GM21447 (cell line): ENCODE measurements around the gene PNMA6F.
"Not testable (repeated sequence)": the region's sequence is repeated elsewhere in the genome, so short reads cannot be mapped to it uniquely, and the experiment has no call there.

Source experiments
- ATAC-seq: cut with Tn5 transposase; IDR thresholded peaks from one replicate; pipeline ENCODE4 v1.9.1; 2021; ENCODE audit not compliant: unreplicated experiment

PNMA6F gene

DNA sequence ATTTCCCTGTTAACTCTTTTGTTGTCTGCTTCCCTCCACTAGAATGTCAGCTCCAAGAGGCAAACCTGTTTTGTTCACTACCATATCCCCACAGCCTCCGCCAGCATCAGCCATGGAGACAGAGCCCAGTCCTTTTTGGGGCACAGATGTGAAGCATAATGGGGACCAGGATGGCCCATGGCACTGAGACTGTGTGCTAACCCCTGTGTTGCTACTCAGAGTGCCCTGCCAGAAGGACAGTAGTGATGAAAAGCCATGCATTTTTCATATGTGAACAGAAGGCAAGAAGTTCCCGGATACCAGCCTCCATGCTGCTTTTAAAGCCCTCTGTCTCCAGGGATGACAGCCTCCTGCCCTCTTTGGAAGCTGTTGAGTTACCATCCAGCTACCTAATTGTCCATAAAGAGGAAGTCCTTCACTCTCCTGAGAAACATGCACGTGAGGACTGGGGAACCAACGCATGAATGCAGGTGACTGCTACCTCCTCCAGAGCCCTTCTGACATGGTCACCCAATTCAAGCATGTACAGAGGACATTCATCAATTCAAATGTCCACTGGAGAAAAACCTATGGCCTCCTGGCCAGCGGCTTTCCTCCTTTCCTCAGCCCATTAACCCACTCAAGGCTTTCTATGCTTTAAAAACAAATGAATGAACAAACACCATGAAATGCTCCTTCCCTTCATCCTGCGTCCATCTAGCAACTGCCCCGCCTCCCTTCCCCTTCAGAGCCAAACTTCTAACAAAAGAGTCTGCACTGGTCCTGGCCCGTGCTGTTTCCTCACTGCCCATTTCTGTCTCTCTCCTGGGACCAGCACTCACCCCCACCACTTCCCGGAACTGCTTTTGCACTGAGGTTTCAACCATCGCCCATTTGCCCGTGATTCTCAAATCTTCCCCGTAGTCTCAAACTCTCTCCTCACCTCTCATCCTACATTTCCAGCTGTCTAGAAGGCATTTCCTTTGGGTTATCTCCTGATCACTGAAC is 18.0 kb downstream of the PNMA6F start:
- ATAC-seq = no peak

DNA sequence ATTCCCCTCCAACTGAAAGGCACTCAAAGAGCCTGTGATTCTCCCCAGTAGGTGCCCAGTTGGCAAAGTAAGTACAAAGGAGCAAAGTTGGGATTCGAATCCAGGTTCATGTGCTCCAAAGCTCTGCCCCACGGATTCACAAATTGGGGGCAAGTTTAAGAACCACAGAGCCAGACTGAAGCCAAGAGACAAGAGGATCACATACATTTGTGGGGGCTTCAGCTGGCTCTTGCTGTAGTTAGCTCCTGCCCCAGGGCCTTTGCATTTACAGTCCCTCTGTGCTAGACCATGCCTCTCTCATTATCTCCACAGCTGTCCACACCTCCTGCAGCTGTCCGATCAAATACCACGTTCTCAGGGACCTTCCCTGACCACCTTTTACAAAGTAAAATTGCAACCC is 18.8 kb downstream of the PNMA6F start:
- ATAC-seq = no peak

DNA sequence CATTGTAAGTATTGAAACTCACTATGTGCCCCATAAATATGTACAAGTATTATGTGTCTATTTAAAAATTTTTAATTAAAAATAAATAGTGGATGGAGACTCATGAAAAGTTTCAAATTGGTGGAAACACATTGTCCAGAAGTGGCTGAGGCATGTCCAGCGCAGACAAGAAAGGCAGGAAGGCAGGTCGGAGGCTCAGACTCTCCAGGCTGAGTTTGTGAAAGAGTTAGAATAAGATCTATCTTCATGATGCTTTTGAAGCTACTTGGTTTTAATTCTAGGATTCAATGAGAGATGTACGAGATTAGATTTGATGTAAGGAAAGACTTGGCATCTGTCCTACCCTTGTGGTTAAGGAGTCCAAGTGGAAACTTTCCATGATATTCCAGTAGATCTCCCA is 19.8 kb downstream of the PNMA6F start:
- no peak for ATAC-seq

DNA sequence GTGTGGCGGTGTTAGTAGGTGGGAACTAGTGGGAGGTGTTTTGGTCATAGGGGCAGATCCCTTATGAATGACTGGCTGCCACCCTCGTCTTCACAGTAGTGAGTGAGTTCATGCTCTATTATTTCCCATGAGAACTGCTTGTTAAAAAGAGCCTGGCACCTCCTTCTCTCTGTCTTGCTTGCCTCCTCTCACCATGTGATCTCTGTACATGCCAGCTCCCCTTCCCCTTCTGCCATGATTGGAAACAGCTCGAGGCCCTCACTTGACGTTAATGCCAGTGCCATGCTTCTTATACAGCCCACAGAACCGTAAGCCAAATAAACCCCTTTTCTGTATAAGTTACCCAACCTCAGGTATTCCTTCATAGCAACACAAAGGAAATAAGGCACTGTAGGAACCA is 21.7 kb downstream of the PNMA6F start:
- no peak for ATAC-seq

DNA sequence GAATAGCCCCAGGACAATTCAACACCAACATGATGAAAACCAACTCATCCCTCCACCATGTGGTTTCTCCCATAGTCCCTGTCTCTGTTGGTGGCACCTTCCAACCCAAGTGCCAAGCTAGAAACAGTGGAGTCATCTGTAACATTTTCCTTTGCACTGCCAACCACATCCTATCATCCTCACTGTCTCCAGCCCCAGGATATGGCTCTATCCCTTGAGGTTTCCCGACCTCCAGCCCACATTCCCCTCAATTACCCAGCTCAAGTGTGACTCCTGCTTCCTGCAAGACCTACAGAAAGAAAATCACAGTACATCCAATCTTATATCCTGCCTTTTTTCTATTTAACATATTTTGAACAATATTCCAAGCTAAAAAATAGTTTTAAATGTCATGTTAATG is 24.2 kb downstream of the PNMA6F start:
- no peak for ATAC-seq

DNA sequence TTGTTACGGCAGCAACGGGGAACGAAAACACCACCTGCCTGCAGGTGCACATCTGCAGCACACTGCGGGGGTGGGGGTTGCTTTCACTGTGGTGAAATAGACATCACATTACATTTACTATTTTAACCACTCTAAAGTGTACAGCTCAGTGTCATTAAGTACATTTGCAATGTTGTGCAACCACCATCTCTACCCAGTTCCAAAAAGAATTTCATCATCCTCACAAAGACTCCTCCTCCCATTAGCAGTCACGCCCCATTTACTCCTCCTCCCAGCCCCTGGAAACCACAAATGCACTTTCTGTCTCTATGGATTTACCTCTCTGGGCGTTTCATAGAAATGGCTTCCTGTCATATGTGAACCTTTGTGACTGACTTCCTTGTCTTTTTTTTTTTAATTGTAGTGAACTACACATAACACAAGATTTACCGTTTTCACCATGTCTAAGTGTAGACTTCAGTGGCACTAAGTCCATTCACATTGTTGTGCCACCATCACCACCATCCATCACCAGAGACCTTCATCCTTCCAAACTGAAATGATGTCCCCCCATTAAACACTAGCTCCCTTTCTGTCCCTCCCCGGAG is 28.0 kb downstream of the PNMA6F start:
- ATAC-seq = not testable (repeated sequence)

DNA sequence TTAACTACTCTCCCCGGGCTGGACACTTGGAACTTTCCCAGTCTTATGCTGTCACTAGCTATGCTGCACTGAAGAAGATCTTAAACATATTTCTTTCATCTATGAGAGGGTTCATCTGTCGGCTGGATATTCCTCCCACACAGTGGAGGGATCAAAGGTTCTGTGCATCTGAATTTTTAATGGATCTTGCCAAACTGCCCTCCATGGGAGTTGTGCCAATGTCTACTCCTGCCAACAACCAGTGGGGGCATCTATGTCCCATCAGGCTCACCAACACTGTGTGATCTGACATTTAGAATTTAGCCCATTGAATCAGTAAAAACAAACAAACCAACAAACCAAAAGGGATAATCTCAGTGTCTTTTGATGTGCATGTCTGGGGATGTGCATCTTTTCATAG is 32.8 kb downstream of the PNMA6F start:
- not testable (repeated sequence) for ATAC-seq

DNA sequence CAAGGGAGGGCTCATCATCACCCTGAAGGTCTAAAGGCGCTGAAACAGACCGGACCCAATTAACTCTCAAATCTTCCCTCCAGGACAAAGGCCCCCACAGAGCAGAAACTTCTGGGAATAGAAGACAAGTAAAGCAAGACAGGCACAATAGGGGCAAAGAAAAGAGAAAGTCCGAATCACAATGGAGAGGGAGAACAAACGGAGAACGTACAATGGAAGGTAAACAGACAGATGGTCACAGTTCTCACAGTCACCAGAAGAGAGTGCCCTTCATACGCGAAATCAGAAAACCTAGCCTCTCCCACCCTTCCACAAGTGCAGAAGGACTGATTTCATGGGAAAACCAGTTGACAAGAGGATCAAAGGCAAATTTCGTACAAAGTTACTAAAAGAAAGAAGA is 35.9 kb downstream of the PNMA6F start:
- not testable (repeated sequence) for ATAC-seq

DNA sequence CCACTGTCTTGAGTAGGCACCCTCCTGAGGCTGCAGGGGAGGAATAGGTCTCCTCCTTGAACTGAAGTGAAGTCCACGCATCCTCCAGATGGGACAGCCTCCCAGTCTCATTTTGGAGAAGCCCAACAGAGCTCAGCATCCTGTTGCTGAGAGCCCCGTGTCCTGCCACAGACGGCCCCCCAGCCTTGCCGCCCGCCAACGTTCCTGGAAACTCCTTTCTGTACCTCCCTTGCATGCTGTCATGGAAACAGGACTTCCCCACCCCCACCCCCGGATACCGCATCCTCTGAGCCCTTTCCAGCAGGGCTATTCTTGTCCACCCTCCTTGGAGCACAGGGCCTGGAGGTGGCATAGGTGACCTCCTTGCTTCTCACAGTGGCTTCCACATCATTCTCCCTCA is 37.6 kb downstream of the PNMA6F start:
- not testable (repeated sequence) for ATAC-seq

DNA sequence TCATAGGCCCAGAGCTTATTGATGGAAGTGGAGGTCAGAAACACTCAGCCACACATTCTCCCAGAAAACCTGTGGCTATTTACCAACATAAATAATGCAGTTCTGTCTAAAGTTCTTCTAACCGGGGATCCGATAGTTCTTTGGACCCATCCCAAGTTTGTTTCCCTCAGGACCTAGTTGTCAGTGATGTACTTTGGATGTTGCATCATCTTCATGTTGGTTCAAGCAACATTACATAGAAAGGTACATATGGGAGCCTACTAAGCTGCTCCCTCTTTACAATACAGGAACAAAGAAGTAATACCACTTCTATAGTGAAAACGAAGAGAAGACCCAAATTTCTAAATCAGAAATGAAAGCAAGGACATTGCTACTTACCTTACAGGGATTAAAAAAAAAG is 39.8 kb downstream of the PNMA6F start:
- ATAC-seq = not testable (repeated sequence)

DNA sequence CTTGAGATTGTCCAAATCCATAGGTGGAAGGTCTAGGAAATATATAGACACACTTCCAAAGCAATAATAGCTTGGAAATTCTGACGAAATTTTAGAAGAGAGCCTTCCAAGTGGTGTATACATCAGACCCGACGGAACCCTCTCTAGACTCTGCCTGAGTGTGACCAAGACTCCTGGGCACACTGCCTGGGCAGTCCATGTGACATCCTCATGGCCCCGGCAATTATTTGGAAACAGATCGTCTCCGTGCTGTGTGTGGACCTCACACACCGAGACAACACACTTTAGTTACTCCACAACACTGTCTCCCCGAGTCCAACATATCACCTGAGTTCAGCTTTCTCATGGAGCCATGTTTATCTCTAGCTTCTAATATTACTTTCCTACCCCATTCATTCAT is 42.3 kb downstream of the PNMA6F start:
- not testable (repeated sequence) for ATAC-seq

DNA sequence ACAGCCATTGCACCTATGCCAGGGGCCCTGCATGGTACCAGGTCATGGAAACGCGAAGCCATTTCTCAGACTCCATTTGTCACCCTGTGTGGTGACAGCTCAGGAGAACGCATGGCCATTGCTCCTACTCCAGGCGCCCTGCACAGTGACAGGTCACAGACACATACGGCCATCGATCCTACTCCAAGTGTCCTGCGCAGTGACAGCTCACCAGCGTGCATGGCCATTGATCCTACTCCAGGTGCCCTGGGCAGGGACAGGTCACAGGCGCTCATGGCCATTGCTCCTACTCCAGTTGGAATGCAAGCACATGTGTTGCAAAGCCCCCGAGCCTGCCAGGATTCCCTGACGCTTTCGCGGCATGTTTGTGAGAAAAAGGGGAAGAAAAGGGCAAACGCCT is 45.5 kb downstream of the PNMA6F start:
- ATAC-seq = not testable (repeated sequence)

DNA sequence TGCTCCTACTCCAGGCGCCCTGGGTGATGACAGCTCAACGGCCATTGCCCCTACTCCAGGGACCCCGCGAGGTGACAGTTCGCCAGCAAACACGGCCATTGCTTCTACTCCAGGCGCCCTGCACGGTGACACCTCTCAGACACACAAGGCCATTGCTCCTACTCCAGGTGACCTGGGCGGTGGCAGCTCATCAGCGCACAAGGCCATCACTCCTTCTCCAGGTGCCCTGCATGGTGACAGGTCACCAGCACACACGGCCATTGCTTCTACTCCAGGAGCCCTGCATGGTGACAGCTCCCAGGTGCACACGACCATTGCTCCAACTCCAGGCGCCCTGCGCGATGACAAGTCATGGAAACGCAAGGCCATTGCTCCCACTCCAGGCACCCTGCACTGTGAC is 46.1 kb downstream of the PNMA6F start:
- ATAC-seq = not testable (repeated sequence)

DNA sequence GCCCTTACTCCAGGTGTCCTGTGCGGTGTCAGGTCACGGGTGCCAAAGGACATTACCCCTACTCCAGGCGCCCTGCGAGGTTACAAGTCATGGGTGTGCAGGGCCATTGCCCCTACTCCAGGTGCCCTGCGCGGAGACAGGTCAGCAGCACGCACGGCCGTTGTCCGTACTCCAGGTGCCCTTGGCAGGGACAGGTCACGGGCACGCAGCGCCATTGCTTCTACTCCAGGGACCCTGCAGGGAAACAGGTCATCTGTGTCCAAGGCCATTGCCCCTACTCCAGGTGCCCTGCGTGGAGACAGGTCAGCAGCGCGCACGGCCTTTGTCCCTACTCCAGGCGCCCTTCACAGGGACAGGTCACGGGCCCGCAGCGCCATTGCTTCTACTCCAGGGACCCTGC is 49.0 kb downstream of the PNMA6F start:
- not testable (repeated sequence) for ATAC-seq

DNA sequence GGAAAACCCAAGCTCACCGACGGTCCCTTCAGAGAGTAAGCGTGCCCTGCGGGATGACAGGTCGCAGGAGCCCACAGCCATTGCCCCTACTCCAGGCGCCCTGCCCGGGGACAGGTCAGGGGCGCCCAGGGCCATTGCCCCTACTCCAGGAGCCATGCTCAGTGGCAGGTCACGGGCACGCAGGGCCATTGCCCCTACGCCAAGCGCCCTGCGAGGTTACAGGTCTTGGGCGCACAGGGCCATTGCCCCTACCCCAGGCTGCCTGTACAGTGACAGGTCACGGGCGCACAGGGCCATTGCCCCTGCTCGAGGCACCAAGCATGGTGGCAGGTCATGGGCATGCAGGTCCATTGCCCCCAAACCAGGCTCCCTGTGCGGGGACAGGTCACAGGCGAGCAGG is 49.5 kb downstream of the PNMA6F start:
- not testable (repeated sequence) for ATAC-seq
